ENCODE measurements around the gene ABCG4.
"Not testable (repeated sequence)": the region's sequence is repeated elsewhere in the genome, so short reads cannot be mapped to it uniquely, and the experiment has no call there.

ABCG4 gene

GRCh38 chr11:119116235-119116594 lies 32.6 kb upstream of the ABCG4 start:
- DNase-seq (ENCODE audit: low spot score), result no peak

- DNase-seq (ENCODE audit: low spot score), result no peak
These were observed 32.3 kb upstream of the ABCG4 start for GRCh38 chr11:119116601-119117000.

GRCh38 chr11:119117004-119117706 lies 31.7 kb upstream of the ABCG4 start:
- no peak for DNase-seq (ENCODE audit: low spot score)

- no peak for DNase-seq (ENCODE audit: low spot score)
These were observed 30.6 kb upstream of the ABCG4 start for GRCh38 chr11:119118227-119118626.

- DNase-seq (ENCODE audit: low spot score), result no peak
These were observed 29.9 kb upstream of the ABCG4 start for GRCh38 chr11:119118946-119119345.

- no peak for DNase-seq (ENCODE audit: low spot score)
These were observed 28.2 kb upstream of the ABCG4 start for GRCh38 chr11:119120639-119121007.

- peak; percentile 99 for DNase-seq (ENCODE audit: low spot score)
These were observed 27.6 kb upstream of the ABCG4 start, which contains the start of gene HINFP for GRCh38 chr11:119121008-119121810. TSS of gene HINFP (plus strand) at chr11:119121580. CDS start at chr11:119126945, 5,365 bp downstream.

GRCh38 chr11:119121811-119122124 lies 27.1 kb upstream of the ABCG4 start:
- no peak for DNase-seq (ENCODE audit: low spot score)

- DNase-seq (ENCODE audit: low spot score), result no peak
These were observed 23.0 kb upstream of the ABCG4 start for GRCh38 chr11:119125821-119126220.

- no peak for DNase-seq (ENCODE audit: low spot score)
These were observed 22.1 kb upstream of the ABCG4 start for GRCh38 chr11:119126675-119127268.

GRCh38 chr11:119130662-119131061 lies 18.2 kb upstream of the ABCG4 start:
- DNase-seq (ENCODE audit: low spot score), result no peak

- no peak for DNase-seq (ENCODE audit: low spot score)
These were observed 14.4 kb upstream of the ABCG4 start for GRCh38 chr11:119134389-119134978.

GRCh38 chr11:119139276-119139675 lies 9.6 kb upstream of the ABCG4 start:
- not testable (repeated sequence) for DNase-seq (ENCODE audit: low spot score)

- DNase-seq (ENCODE audit: low spot score), result peak; percentile 33
These were observed 3.9 kb upstream of the ABCG4 start for GRCh38 chr11:119144825-119145486.

GRCh38 chr11:119145551-119145950 lies 3.3 kb upstream of the ABCG4 start:
- no peak for DNase-seq (ENCODE audit: low spot score)

GRCh38 chr11:119147604-119148333 lies 1.1 kb upstream of the ABCG4 start:
- no peak for DNase-seq (ENCODE audit: low spot score)

- no peak for DNase-seq (ENCODE audit: low spot score)
These were observed 183 bp upstream of the ABCG4 start for GRCh38 chr11:119148720-119149017.

- DNase-seq (ENCODE audit: low spot score), result no peak
These were observed 979 bp downstream of the ABCG4 start for GRCh38 chr11:119149786-119150275.

GRCh38 chr11:119152043-119152442 lies 3.2 kb downstream of the ABCG4 start:
- no peak for DNase-seq (ENCODE audit: low spot score)

GRCh38 chr11:119152604-119153003 lies 3.8 kb downstream of the ABCG4 start:
- DNase-seq (ENCODE audit: low spot score), result no peak

- no peak for DNase-seq (ENCODE audit: low spot score)
These were observed 4.4 kb downstream of the ABCG4 start for GRCh38 chr11:119153049-119153818.

Data from globus pallidus (tissue), 1 donor.